Trophoblast cell (in vitro differentiated cells and primary cell): Measurements from ENCODE around the gene DIAPH2.

ENCODE experiments used
- DNase-seq, 2 donors: peaks; one replicate each; pipeline ENCODE4 v3.0.0-alpha.2; 2016
- H2AFZ ChIP-seq: 2 replicates; pipeline ENCODE4 v1.6.1; 2013; ENCODE audit warnings: low read length, moderate library complexity, mild to moderate bottlenecking; ENCODE audit not compliant: insufficient read depth, poor library complexity
- H2AK5ac ChIP-seq: 2 replicates; pipeline ENCODE4 v1.6.1; 2013; ENCODE audit warnings: mild to moderate bottlenecking, low read length
- H2BK120ac ChIP-seq: 2 replicates; pipeline ENCODE4 v1.6.1; 2013; ENCODE audit warnings: low read length, mild to moderate bottlenecking, moderate library complexity; ENCODE audit not compliant: insufficient read depth, poor library complexity
- H2BK12ac ChIP-seq: 2 replicates; pipeline ENCODE4 v1.6.1; 2013; ENCODE audit warnings: mild to moderate bottlenecking, low read length, moderate library complexity
- H2BK5ac ChIP-seq: 2 replicates; pipeline ENCODE4 v1.6.1; 2013; ENCODE audit warnings: low read length, low read depth, moderate library complexity, mild to moderate bottlenecking; ENCODE audit not compliant: poor library complexity
- H3K14ac ChIP-seq: 2 replicates; pipeline ENCODE4 v1.6.1; 2013; ENCODE audit warnings: mild to moderate bottlenecking, low read length
- H3K18ac ChIP-seq: 2 replicates; pipeline ENCODE4 v1.6.1; 2013; ENCODE audit warnings: mild to moderate bottlenecking, low read length
- H3K23ac ChIP-seq: 2 replicates; pipeline ENCODE4 v1.6.1; 2013; ENCODE audit warnings: low read length
- H3K27ac ChIP-seq: 2 replicates; pipeline ENCODE4 v1.5.1; 2013; ENCODE audit warnings: low read depth, mild to moderate bottlenecking, inconsistent platforms, low read length, moderate library complexity
- H3K27me3 ChIP-seq: 2 replicates; pipeline ENCODE4 v1.6.1; 2013; ENCODE audit warnings: inconsistent platforms, mild to moderate bottlenecking, low read length, moderate library complexity; ENCODE audit not compliant: insufficient read depth
- H3K36me3 ChIP-seq, 2 experiments: 1 replicate in 1 of 2; 2 replicates in 1 of 2; pipeline ENCODE4 v1.6.1; 2013; ENCODE audit warnings: low read length in 2 of 2, mild to moderate bottlenecking in 2 of 2, moderate library complexity in 1 of 2; ENCODE audit not compliant: insufficient read depth in 2 of 2, control insufficient read depth in 1 of 2
- H3K4ac ChIP-seq: 2 replicates; pipeline ENCODE4 v1.6.1; 2013; ENCODE audit warnings: low read depth, mild to moderate bottlenecking, low read length, moderate library complexity
- H3K4me1 ChIP-seq, 2 experiments: 1 replicate in 1 of 2; 2 replicates in 1 of 2; pipeline ENCODE4 v1.6.1; 2013; ENCODE audit warnings: low read length in 2 of 2, mild to moderate bottlenecking in 2 of 2, moderate library complexity in 1 of 2; ENCODE audit not compliant: insufficient read depth in 2 of 2, control insufficient read depth in 1 of 2
- H3K4me2 ChIP-seq: 2 replicates; pipeline ENCODE4 v1.6.1; 2013; ENCODE audit warnings: inconsistent platforms, mild to moderate bottlenecking, low read length, moderate library complexity
- H3K4me3 ChIP-seq: 2 replicates; pipeline ENCODE4 v1.5.1; 2013; ENCODE audit warnings: mild to moderate bottlenecking, low read depth, low read length, inconsistent platforms
- H3K79me1 ChIP-seq: one replicate; pipeline ENCODE4 v1.6.1; 2013; ENCODE audit warnings: low read length
- H3K79me2 ChIP-seq: 2 replicates; pipeline ENCODE4 v1.6.1; 2013; ENCODE audit warnings: low read length, mild to moderate bottlenecking; ENCODE audit not compliant: control insufficient read depth, insufficient read depth, poor library complexity
- H3K9ac ChIP-seq: 2 replicates; pipeline ENCODE4 v1.6.1; 2013; ENCODE audit warnings: mild to moderate bottlenecking, low read length
- H3K9me3 ChIP-seq: 2 replicates; pipeline ENCODE4 v1.6.1; 2013; ENCODE audit warnings: low read depth, mild to moderate bottlenecking, control low read depth, inconsistent platforms, low read length; ENCODE audit not compliant: insufficient read depth
- H4K12ac ChIP-seq: 2 replicates; pipeline ENCODE4 v1.6.1; 2013; ENCODE audit warnings: low read depth, mild to moderate bottlenecking, low read length, moderate library complexity
- H4K8ac ChIP-seq: 2 replicates; pipeline ENCODE4 v1.6.1; 2013; ENCODE audit warnings: low read depth, mild to moderate bottlenecking, low read length, moderate library complexity
- H4K91ac ChIP-seq: one replicate; pipeline ENCODE4 v1.6.1; 2013; ENCODE audit warnings: low read depth, mild to moderate bottlenecking, low read length, moderate library complexity
- WGBS: extraction: QIAGEN DNeasy Blood & Tissue Kit; methylation state at CpG from one replicate; pipeline ENCODE4 v1.1.7; 2013; ENCODE audit warnings: missing lambda C conversion rate; ENCODE audit not compliant: insufficient read length, insufficient coverage; ENCODE audit errors: extremely low coverage; 5-methylcytosine and 5-hydroxymethylcytosine counted together

Gene DIAPH2

GRCh38 chrX:97398030-97398551 lies 713.4 kb downstream of the DIAPH2 start:
- Histone ChIP-seq H3K9ac (no peak overlapping the region), H3K23ac (no peak overlapping the region), H2AFZ (no peak overlapping the region), H3K4me3 (no peak overlapping the region), H2BK5ac (no peak overlapping the region), H3K27ac (no peak overlapping the region), H2BK120ac (no peak overlapping the region), H4K91ac (no peak overlapping the region), H3K9me3 (no peaks in the 10 kb centered on the region), H3K4me2 (no peak overlapping the region), H3K4ac (no peak overlapping the region), H2AK5ac (no peak overlapping the region), H3K79me2 (no peaks in the 10 kb centered on the region), H3K18ac (no peak overlapping the region), H3K36me3 (no peaks in the 10 kb centered on the region), H3K79me1 (no peaks in the 10 kb centered on the region), H2BK12ac (no peak overlapping the region), H4K12ac (no peak overlapping the region), H4K8ac (no peak overlapping the region), H3K27me3 (no peaks in the 10 kb centered on the region), H3K14ac (no peak overlapping the region), H3K4me1 (peaks cover 0 to 2% of the 10 kb centered on the region in 2 experiments)
- no peak for DNase-seq
- no CpG with 5 or more reads among the region's 3 CpGs for WGBS

- no peak overlapping the region for H4K12ac ChIP-seq
- H3K9ac ChIP-seq, result no peak overlapping the region
- no peak overlapping the region for H3K4me2 ChIP-seq
- H2BK12ac ChIP-seq, result no peak overlapping the region
- no peaks in the 10 kb centered on the region for H3K9me3 ChIP-seq
- H3K18ac ChIP-seq, result no peak overlapping the region
- H4K8ac ChIP-seq, result no peak overlapping the region
- H2BK120ac ChIP-seq, result no peak overlapping the region
- WGBS, result no CpG with 5 or more reads among the region's 2 CpGs
- H3K4me3 ChIP-seq, result no peak overlapping the region
- H4K91ac ChIP-seq, result no peak overlapping the region
- H3K27ac ChIP-seq, result no peak overlapping the region
- no peaks in the 10 kb centered on the region for H3K79me1 ChIP-seq
- H2AK5ac ChIP-seq, result no peak overlapping the region
- DNase-seq, result no peak
- H3K23ac ChIP-seq, result no peak overlapping the region
- H3K79me2 ChIP-seq, result no peaks in the 10 kb centered on the region
- no peak overlapping the region for H3K14ac ChIP-seq
- H3K4ac ChIP-seq, result no peak overlapping the region
- H2BK5ac ChIP-seq, result no peak overlapping the region
- peaks cover 0 to 2% of the 10 kb centered on the region in 2 experiments for H3K4me1 ChIP-seq
- no peaks in the 10 kb centered on the region for H3K27me3 ChIP-seq
- H3K36me3 ChIP-seq, result no peaks in the 10 kb centered on the region
- H2AFZ ChIP-seq, result no peak overlapping the region
Observed at GRCh38 chrX:97399400-97399799, 714.8 kb downstream of the DIAPH2 start.

- DNase-seq, result no peak
- Histone ChIP-seq H3K9ac (no peak overlapping the region), H3K27me3 (no peaks in the 10 kb centered on the region), H2AFZ (no peak overlapping the region), H3K4ac (no peak overlapping the region), H3K4me3 (no peak overlapping the region), H2BK12ac (no peak overlapping the region), H3K4me2 (no peak overlapping the region), H2BK5ac (no peak overlapping the region), H3K23ac (no peak overlapping the region), H3K79me2 (no peaks in the 10 kb centered on the region), H3K4me1 (peaks cover 0 to 2% of the 10 kb centered on the region in 2 experiments), H3K18ac (no peak overlapping the region), H4K12ac (no peak overlapping the region), H3K36me3 (no peaks in the 10 kb centered on the region), H3K79me1 (no peaks in the 10 kb centered on the region), H4K8ac (no peak overlapping the region), H2AK5ac (no peak overlapping the region), H3K27ac (no peak overlapping the region), H3K14ac (no peak overlapping the region), H2BK120ac (no peak overlapping the region), H4K91ac (no peak overlapping the region), H3K9me3 (no peaks in the 10 kb centered on the region)
Observed at GRCh38 chrX:97400492-97400891, 715.9 kb downstream of the DIAPH2 start.

- Histone ChIP-seq H3K79me2 (no peaks in the 10 kb centered on the region), H2BK5ac (no peak overlapping the region), H3K4me1 (peaks cover 0 to 2% of the 10 kb centered on the region in 2 experiments), H3K27me3 (no peaks in the 10 kb centered on the region), H3K9me3 (no peaks in the 10 kb centered on the region), H2BK120ac (no peak overlapping the region), H3K27ac (no peak overlapping the region), H4K8ac (no peak overlapping the region), H3K18ac (no peak overlapping the region), H3K23ac (no peak overlapping the region), H3K36me3 (no peaks in the 10 kb centered on the region), H4K91ac (no peak overlapping the region), H3K9ac (no peak overlapping the region), H2BK12ac (no peak overlapping the region), H3K14ac (no peak overlapping the region), H3K79me1 (no peaks in the 10 kb centered on the region), H2AK5ac (no peak overlapping the region), H4K12ac (no peak overlapping the region), H3K4ac (no peak overlapping the region), H3K4me2 (no peak overlapping the region), H2AFZ (no peak overlapping the region), H3K4me3 (no peak overlapping the region)
- DNase-seq, result no peak
- no CpG with 5 or more reads among the region's 2 CpGs for WGBS
Observed at GRCh38 chrX:97401154-97401553, 716.5 kb downstream of the DIAPH2 start.
